ENCODE measurements around the gene UBE2D2. TPM values are rescaled to one million over a fixed set of nuclear protein-coding genes. Genes with fewer than 3 reads are reported as not detected.
A peak's percentile ranks its signal among the peaks of the same experiment; 100 is the strongest.

UBE2D2 gene
- total and polyA plus RNA-seq, 2 of the 13 experiments (the other 11 are each of a cell fraction or from before 2014, with no cell fraction given) = 79.1 to 109 TPM

DNA sequence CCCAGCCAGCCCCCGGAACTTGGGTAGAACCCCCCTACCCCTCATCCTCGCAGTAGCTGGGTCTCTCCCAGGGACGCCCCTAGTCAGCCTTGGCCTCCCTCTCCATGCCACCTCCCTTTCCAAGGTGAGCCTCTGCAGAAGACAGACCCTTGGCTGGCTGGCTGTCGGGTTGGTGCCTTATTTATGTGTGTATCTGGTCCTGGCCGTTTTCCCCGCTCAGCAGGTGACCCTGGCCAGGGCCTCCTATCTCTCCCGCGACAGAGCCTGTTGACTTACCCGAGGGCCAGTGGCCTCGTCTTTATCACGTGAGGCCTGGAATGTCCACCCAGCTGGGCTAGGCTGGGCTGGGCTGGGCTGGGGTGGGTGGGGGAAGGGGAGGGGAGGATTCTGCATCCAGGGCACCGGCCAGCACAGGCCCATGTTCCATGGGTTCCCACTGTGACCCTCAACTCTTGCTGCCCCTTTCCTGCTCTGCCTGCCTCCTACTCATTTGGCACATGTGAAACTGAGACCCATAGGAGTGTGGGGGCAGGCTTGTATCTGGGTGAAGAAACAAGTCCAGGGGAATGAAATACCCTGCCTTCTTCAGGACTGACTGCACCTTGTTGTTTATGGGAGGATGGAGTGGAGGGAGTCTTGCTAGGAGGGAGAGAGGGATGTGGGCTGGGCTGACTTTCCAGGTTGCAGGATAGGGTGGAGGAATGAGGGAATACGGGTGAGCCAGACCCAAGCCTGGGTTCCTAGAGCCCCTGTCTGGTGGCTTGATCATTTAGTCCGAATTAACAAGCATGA lies 90.1 kb downstream of the UBE2D2 start (continued):
- TF ChIP-seq, protein P1, sequence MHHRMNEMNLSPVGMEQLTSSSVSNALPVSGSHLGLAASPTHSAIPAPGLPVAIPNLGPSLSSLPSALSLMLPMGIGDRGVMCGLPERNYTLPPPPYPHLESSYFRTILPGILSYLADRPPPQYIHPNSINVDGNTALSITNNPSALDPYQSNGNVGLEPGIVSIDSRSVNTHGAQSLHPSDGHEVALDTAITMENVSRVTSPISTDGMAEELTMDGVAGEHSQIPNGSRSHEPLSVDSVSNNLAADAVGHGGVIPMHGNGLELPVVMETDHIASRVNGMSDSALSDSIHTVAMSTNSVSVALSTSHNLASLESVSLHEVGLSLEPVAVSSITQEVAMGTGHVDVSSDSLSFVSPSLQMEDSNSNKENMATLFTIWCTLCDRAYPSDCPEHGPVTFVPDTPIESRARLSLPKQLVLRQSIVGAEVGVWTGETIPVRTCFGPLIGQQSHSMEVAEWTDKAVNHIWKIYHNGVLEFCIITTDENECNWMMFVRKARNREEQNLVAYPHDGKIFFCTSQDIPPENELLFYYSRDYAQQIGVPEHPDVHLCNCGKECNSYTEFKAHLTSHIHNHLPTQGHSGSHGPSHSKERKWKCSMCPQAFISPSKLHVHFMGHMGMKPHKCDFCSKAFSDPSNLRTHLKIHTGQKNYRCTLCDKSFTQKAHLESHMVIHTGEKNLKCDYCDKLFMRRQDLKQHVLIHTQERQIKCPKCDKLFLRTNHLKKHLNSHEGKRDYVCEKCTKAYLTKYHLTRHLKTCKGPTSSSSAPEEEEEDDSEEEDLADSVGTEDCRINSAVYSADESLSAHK (CRISPR knock-in tag; IDR thresholded peaks at IDR 0.05; ENCODE audit: borderline replicate concordance) = no peak
- TF ChIP-seq ZNF121 (CRISPR knock-in tag; IDR thresholded peaks at IDR 0.05) = no peak
- TF ChIP-seq, protein P2, sequence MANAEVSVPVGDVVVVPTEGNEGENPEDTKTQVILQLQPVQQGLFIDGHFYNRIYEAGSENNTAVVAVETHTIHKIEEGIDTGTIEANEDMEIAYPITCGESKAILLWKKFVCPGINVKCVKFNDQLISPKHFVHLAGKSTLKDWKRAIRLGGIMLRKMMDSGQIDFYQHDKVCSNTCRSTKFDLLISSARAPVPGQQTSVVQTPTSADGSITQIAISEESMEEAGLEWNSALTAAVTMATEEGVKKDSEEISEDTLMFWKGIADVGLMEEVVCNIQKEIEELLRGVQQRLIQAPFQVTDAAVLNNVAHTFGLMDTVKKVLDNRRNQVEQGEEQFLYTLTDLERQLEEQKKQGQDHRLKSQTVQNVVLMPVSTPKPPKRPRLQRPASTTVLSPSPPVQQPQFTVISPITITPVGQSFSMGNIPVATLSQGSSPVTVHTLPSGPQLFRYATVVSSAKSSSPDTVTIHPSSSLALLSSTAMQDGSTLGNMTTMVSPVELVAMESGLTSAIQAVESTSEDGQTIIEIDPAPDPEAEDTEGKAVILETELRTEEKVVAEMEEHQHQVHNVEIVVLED (CRISPR knock-in tag; IDR thresholded peaks at IDR 0.05; ENCODE audit: borderline replicate concordance) = no peak
- peak; percentile 44; the same call in 1 of the 2 replicates for TF ChIP-seq HMG20A (CRISPR knock-in tag; IDR thresholded peaks at IDR 0.05; ENCODE audit: borderline replicate concordance)
- TF ChIP-seq SRF (IDR thresholded peaks at IDR 0.05; ENCODE audit: low read depth, low read length) = no peak
- TF ChIP-seq KMT2B (CRISPR knock-in tag; IDR thresholded peaks at IDR 0.05) = no peak
- TF ChIP-seq ZFP36L1 (CRISPR knock-in tag; IDR thresholded peaks at IDR 0.05) = no peak
- TF ChIP-seq ZNF891 (CRISPR knock-in tag; IDR thresholded peaks at IDR 0.05) = no peak
- peak; percentile 57; the same call in 1 of the 2 replicates for TF ChIP-seq ZNF331 (CRISPR knock-in tag; IDR thresholded peaks at IDR 0.05)
- TF ChIP-seq ZNF230 (CRISPR knock-in tag; IDR thresholded peaks at IDR 0.05) = no peak
- TF ChIP-seq JARID2 (CRISPR knock-in tag; IDR thresholded peaks at IDR 0.05; ENCODE audit: insufficient replicate concordance) = no peak
- TF ChIP-seq, protein P3, sequence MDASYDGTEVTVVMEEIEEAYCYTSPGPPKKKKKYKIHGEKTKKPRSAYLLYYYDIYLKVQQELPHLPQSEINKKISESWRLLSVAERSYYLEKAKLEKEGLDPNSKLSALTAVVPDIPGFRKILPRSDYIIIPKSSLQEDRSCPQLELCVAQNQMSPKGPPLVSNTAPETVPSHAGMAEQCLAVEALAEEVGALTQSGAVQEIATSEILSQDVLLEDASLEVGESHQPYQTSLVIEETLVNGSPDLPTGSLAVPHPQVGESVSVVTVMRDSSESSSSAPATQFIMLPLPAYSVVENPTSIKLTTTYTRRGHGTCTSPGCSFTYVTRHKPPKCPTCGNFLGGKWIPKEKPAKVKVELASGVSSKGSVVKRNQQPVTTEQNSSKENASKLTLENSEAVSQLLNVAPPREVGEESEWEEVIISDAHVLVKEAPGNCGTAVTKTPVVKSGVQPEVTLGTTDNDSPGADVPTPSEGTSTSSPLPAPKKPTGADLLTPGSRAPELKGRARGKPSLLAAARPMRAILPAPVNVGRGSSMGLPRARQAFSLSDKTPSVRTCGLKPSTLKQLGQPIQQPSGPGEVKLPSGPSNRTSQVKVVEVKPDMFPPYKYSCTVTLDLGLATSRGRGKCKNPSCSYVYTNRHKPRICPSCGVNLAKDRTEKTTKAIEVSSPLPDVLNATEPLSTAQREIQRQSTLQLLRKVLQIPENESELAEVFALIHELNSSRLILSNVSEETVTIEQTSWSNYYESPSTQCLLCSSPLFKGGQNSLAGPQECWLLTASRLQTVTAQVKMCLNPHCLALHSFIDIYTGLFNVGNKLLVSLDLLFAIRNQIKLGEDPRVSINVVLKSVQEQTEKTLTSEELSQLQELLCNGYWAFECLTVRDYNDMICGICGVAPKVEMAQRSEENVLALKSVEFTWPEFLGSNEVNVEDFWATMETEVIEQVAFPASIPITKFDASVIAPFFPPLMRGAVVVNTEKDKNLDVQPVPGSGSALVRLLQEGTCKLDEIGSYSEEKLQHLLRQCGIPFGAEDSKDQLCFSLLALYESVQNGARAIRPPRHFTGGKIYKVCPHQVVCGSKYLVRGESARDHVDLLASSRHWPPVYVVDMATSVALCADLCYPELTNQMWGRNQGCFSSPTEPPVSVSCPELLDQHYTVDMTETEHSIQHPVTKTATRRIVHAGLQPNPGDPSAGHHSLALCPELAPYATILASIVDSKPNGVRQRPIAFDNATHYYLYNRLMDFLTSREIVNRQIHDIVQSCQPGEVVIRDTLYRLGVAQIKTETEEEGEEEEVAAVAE (CRISPR knock-in tag; IDR thresholded peaks at IDR 0.05; ENCODE audit: borderline replicate concordance) = no peak
- no peak for TF ChIP-seq SUZ12 (IDR thresholded peaks at IDR 0.05; ENCODE audit: low read depth, low read length)
